Measurements from ENCODE around the gene DCC.

Gene DCC

GRCh38 chr18:53375621-53376020, 1035.6 kb downstream of the DCC start:
- no peak overlapping the region for H3K27ac ChIP-seq
- ChIA-PET CTCF (no interaction called here), POLR2A (ENCODE audit: low non-redundant PET) (no interaction called here)
- no peak for DNase-seq (ENCODE audit: low spot score)
- TF ChIP-seq CTCF (conservative IDR thresholded peaks at IDR 0.05; ENCODE audit: low read depth), result no peak

GRCh38 chr18:53380063-53380639, 1040.2 kb downstream of the DCC start:
- POLR2A ChIA-PET (ENCODE audit: low non-redundant PET), result no interaction called here
- CTCF ChIA-PET, result no interaction called here
- H3K27ac ChIP-seq, result no peak overlapping the region
- peak; percentile 61 for TF ChIP-seq CTCF (conservative IDR thresholded peaks at IDR 0.05; ENCODE audit: low read depth)
- DNase-seq (ENCODE audit: low spot score), result peak; percentile 0

GRCh38 chr18:53382870-53383269, 1042.9 kb downstream of the DCC start:
- ChIA-PET CTCF (no interaction called here), POLR2A (ENCODE audit: low non-redundant PET) (no interaction called here)
- no peak for DNase-seq (ENCODE audit: low spot score)
- H3K27ac ChIP-seq, result no peak overlapping the region
- no peak for TF ChIP-seq CTCF (conservative IDR thresholded peaks at IDR 0.05; ENCODE audit: low read depth)

- ChIA-PET POLR2A (ENCODE audit: low non-redundant PET) (no interaction called here), CTCF (no interaction called here)
- TF ChIP-seq CTCF (conservative IDR thresholded peaks at IDR 0.05; ENCODE audit: low read depth), result no peak
- H3K27ac ChIP-seq, result no peak overlapping the region
- DNase-seq (ENCODE audit: low spot score), result no peak
Measured at GRCh38 chr18:53385889-53386288, 1045.9 kb downstream of the DCC start.

- TF ChIP-seq CTCF (conservative IDR thresholded peaks at IDR 0.05; ENCODE audit: low read depth), result no peak
- POLR2A ChIA-PET (ENCODE audit: low non-redundant PET), result no interaction called here
- H3K27ac ChIP-seq, result no peak overlapping the region
- CTCF ChIA-PET, result no interaction called here
- DNase-seq (ENCODE audit: low spot score), result no peak
Measured at GRCh38 chr18:53387581-53387980, 1047.6 kb downstream of the DCC start.

GRCh38 chr18:53402670-53403069, 1062.7 kb downstream of the DCC start:
- ChIA-PET POLR2A (ENCODE audit: low non-redundant PET) (no interaction called here), CTCF (no interaction called here)
- no peak for DNase-seq (ENCODE audit: low spot score)
- TF ChIP-seq CTCF (conservative IDR thresholded peaks at IDR 0.05; ENCODE audit: low read depth), result no peak
- H3K27ac ChIP-seq, result no peak overlapping the region

- CTCF ChIA-PET, result no interaction called here
Measured at GRCh38 chr18:53408271-53408670, 1068.3 kb downstream of the DCC start.

More at GRCh38 chr18:53408271-53408670, 1068.3 kb downstream of the DCC start:
- POLR2A ChIA-PET (ENCODE audit: low non-redundant PET), result no interaction called here
- TF ChIP-seq CTCF (conservative IDR thresholded peaks at IDR 0.05; ENCODE audit: low read depth), result no peak
- DNase-seq (ENCODE audit: low spot score), result no peak
- H3K27ac ChIP-seq, result no peak overlapping the region

Measured in RWPE1 (cell line).